Measurements from ENCODE around the gene OSTF1. TPM values are rescaled to one million over a fixed set of nuclear protein-coding genes. Genes with fewer than 3 reads are reported as not detected.

The OSTF1 gene
- total RNA-seq, 4 donors from 2014 or later: 3.3 to 54.4 (median 32.2) TPM

DNA sequence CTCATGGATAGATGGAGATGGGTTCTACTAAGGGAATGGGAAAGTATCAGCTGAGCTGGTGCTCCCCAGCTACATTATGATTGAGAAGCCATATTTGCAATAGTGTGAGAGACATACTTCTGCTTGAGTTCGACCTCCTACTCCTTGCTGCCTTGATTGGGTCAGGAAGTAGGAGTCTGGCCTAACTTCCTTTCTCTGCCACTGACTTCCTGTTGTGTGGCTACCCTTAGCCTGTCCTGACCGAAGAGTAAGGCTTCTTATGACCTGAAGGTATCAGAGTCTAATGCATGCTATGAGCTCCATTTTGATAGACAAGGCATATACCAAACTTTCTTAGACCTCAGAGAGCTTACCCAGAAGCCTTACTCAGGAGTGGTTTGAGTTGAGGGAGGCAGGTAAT, 53.9 kb downstream of the OSTF1 start:
- H3K27me3 ChIP-seq: no peaks in the 10 kb centered on the region

DNA sequence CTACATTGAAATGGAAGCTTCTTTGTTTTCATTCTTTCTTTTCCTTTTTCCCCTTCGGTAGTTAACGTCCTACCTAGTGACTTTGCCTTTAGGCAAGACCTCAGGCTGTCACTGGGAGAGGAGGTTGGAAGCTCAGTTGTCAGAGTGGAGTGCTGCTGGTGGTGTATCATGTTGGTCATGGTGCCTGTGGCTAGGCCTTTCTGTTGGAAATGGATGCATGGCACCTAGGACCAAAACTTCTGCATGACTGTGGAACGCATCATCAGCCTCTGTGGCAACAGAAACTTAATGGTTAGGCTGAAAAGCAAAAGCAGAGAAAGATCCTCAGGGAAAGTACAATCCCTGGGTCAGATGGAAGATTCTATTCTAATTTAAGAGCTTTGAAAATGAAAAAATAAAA, 57.9 kb downstream of the OSTF1 start:
- Histone ChIP-seq H3K36me3 (no peaks in the 10 kb centered on the region), H3K4me3 (no peak overlapping the region), H3K9me3 (no peaks in the 10 kb centered on the region), H3K27ac (no peak overlapping the region), H3K4me1 (no peaks in the 10 kb centered on the region), H3K27me3 (no peaks in the 10 kb centered on the region)
- TF ChIP-seq, protein P1, sequence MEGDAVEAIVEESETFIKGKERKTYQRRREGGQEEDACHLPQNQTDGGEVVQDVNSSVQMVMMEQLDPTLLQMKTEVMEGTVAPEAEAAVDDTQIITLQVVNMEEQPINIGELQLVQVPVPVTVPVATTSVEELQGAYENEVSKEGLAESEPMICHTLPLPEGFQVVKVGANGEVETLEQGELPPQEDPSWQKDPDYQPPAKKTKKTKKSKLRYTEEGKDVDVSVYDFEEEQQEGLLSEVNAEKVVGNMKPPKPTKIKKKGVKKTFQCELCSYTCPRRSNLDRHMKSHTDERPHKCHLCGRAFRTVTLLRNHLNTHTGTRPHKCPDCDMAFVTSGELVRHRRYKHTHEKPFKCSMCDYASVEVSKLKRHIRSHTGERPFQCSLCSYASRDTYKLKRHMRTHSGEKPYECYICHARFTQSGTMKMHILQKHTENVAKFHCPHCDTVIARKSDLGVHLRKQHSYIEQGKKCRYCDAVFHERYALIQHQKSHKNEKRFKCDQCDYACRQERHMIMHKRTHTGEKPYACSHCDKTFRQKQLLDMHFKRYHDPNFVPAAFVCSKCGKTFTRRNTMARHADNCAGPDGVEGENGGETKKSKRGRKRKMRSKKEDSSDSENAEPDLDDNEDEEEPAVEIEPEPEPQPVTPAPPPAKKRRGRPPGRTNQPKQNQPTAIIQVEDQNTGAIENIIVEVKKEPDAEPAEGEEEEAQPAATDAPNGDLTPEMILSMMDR (IDR thresholded peaks at IDR 0.05): no peak
- TF ChIP-seq POLR2A (IDR thresholded peaks at IDR 0.05): no peak
- intact Hi-C loops (cut with DNase I; ENCODE audit: low total_unique reads): no loop called here
- DNase-seq: no peak

More for the DNA sequence above, 53.9 kb downstream of the OSTF1 start:
- DNase-seq: no peak
- intact Hi-C loops (cut with DNase I; ENCODE audit: low total_unique reads): no loop called here
- H3K27ac ChIP-seq: no peak overlapping the region
- no peak for TF ChIP-seq POLR2A (IDR thresholded peaks at IDR 0.05)
- TF ChIP-seq, protein P1 (IDR thresholded peaks at IDR 0.05): no peak
- no peaks in the 10 kb centered on the region for H3K9me3 ChIP-seq
- H3K4me3 ChIP-seq: no peak overlapping the region
- no peaks in the 10 kb centered on the region for H3K4me1 ChIP-seq
- no peaks in the 10 kb centered on the region for H3K36me3 ChIP-seq

DNA sequence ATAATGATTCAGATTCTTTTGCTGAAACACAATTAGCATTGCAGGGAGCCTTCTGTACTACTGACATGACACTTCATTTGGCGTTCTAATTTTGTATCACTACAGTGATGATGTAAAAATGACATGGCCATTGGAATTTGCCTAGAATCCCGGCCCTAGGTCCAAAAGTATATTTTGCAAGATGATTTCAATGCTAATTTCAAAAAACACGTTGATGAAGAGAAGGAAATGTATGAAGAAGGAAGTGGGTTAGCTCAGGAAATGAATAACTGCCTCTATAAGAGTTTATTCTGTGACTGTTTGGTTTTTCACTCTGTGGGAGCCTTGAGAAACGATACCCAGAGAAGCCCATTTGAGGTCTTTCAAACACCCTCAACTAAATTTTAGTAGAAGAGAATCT, 59.3 kb downstream of the OSTF1 start:
- intact Hi-C loops (cut with DNase I; ENCODE audit: low total_unique reads): no loop called here
- DNase-seq: no peak
- H3K36me3 ChIP-seq: no peaks in the 10 kb centered on the region
- H3K27ac ChIP-seq: no peak overlapping the region
- H3K27me3 ChIP-seq: no peaks in the 10 kb centered on the region
- no peak overlapping the region for H3K4me3 ChIP-seq
- no peaks in the 10 kb centered on the region for H3K9me3 ChIP-seq
- TF ChIP-seq POLR2A (IDR thresholded peaks at IDR 0.05): no peak
- TF ChIP-seq, protein P1 (IDR thresholded peaks at IDR 0.05): no peak
- H3K4me1 ChIP-seq: no peaks in the 10 kb centered on the region

DNA sequence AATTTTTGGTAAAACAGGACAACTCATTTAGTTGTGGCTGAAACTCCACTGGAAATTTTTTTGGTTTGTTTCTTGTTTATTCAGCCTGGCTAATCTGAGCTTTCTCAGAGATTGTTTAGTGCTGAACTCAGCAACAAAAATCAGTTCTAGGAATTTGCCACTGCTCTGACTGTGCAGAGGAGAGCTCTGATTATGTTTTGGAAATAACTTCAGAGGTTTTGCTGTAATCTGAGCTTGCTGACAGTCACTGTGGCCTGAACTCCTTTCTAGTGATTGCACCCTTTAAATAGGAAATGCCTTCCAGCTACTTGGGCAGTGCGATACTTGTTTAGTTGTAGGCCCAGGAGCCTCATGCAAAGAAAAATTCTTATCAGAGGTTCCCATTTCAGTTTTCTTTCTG, 60.2 kb downstream of the OSTF1 start:
- Histone ChIP-seq H3K27ac (no peak overlapping the region), H3K36me3 (no peaks in the 10 kb centered on the region), H3K4me1 (no peaks in the 10 kb centered on the region), H3K4me3 (no peak overlapping the region), H3K9me3 (no peaks in the 10 kb centered on the region), H3K27me3 (no peaks in the 10 kb centered on the region)
- TF ChIP-seq POLR2A (IDR thresholded peaks at IDR 0.05): no peak
- TF ChIP-seq, protein P1 (IDR thresholded peaks at IDR 0.05): no peak
- DNase-seq: no peak
- intact Hi-C loops (cut with DNase I; ENCODE audit: low total_unique reads): no loop called here

DNA sequence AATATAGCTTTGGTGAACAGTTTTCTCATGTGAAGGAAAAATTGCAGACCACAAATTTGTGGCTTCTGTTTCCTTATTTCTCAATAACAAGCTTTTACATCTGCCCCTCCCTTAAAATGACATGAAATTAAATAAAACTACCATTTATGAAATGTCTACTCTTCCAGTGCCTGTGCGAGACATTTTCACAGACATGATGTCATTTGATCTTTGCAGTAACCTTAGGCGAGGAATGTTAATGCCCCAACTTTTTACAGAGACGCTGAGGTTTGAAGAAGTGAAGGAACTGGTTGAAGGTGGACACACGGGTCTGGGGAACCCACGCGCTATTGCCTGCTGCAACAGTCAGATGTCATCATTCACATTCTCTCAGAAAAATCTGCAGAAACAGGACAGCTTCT, 61.5 kb downstream of the OSTF1 start:
- intact Hi-C loops (cut with DNase I; ENCODE audit: low total_unique reads): no loop called here
- H3K36me3 ChIP-seq: no peaks in the 10 kb centered on the region
- no peak overlapping the region for H3K4me3 ChIP-seq
- TF ChIP-seq POLR2A (IDR thresholded peaks at IDR 0.05): no peak
- TF ChIP-seq, protein P1 (IDR thresholded peaks at IDR 0.05): no peak
- no peak for DNase-seq
- H3K4me1 ChIP-seq: no peaks in the 10 kb centered on the region
- H3K9me3 ChIP-seq: no peaks in the 10 kb centered on the region
- H3K27me3 ChIP-seq: no peaks in the 10 kb centered on the region
- no peak overlapping the region for H3K27ac ChIP-seq

Data from uterus (tissue), 4 donors.